PC-9 (cell line): ENCODE results near the gene ANGPTL7. TPM values are rescaled to one million over a fixed set of nuclear protein-coding genes. Genes with fewer than 3 reads are reported as not detected.
"Not testable (repeated sequence)": the region's sequence is repeated elsewhere in the genome, so short reads cannot be mapped to it uniquely, and the experiment has no call there.

Experiments
- BruUV-seq: library from RNA; stranded (reverse); fragments of 400-500 nt; replicated peaks from 2 replicates; lab custom pipeline; 2021; lab: Mats Ljungman, UMichigan
- CTCF ChIA-PET: fragments of 300-600 bp; sonication (Branson Sonifier 250); formaldehyde crosslinking; loops from one replicate; lab custom pipeline; 2022; ENCODE audit warnings: antibody characterized with exemption; lab: Charles Lee
- POLR2A ChIA-PET: fragments of 300-600 bp; sonication (Branson Sonifier 250); formaldehyde crosslinking; loops from one replicate; lab custom pipeline; 2022; ENCODE audit warnings: antibody characterized with exemption; ENCODE audit not compliant: unreplicated experiment; lab: Charles Lee
- DNase-seq, 2 experiments: peaks; one replicate each; pipeline versions ENCODE4 v3.0.0 to v3.0.0-alpha.2; 2015 to 2022; ENCODE audit warnings: mixed read lengths in 1 of 2
- H2AFZ ChIP-seq: fragments of 200-600 bp; sonication (generic); 2 replicates; pipeline ENCODE4 v1.8.1; 2017; ENCODE audit warnings: antibody characterized with exemption
- H3F3A ChIP-seq: fragments of 200-600 bp; sonication (generic); 2 replicates; pipeline ENCODE4 v1.8.1; 2017; ENCODE audit warnings: antibody characterized with exemption, mild to moderate bottlenecking, low read depth; ENCODE audit not compliant: insufficient read depth
- H3K27ac ChIP-seq: fragments of 200-600 bp; sonication (generic); 2 replicates; pipeline ENCODE4 v1.6.1; 2016; ENCODE audit warnings: mixed run types
- H3K27me3 ChIP-seq: fragments of 200-600 bp; sonication (generic); 2 replicates; pipeline ENCODE4 v1.6.1; 2016; ENCODE audit warnings: low read depth, mixed run types; ENCODE audit not compliant: insufficient read depth
- H3K36me3 ChIP-seq: fragments of 200-600 bp; sonication (generic); 2 replicates; pipeline ENCODE4 v1.6.1; 2016; ENCODE audit warnings: low read depth, mixed run types
- H3K4me1 ChIP-seq: fragments of 200-600 bp; sonication (generic); replicated peaks from 2 replicates; pipeline ENCODE4 v1.6.1; 2016; ENCODE audit warnings: mixed run types; ENCODE audit not compliant: insufficient read depth
- H3K4me2 ChIP-seq: fragments of 200-600 bp; sonication (generic); 2 replicates; pipeline ENCODE4 v1.6.1; 2017; ENCODE audit warnings: mixed run types
- H3K4me3 ChIP-seq: fragments of 200-600 bp; sonication (generic); 2 replicates; pipeline ENCODE4 v1.6.1; 2016; ENCODE audit warnings: mixed run types
- H3K79me2 ChIP-seq: fragments of 200-600 bp; sonication (generic); 2 replicates; pipeline ENCODE4 v1.6.1; 2017; ENCODE audit warnings: low read depth, mixed run types
- H3K9me2 ChIP-seq: fragments of 200-600 bp; sonication (generic); 2 replicates; pipeline ENCODE4 v1.8.1; 2017; ENCODE audit warnings: mild to moderate bottlenecking; ENCODE audit not compliant: insufficient read depth
- H3K9me3 ChIP-seq: fragments of 200-600 bp; sonication (generic); 2 replicates; pipeline ENCODE4 v1.8.1; 2016; ENCODE audit warnings: low read depth; ENCODE audit not compliant: insufficient read depth
- H4K20me1 ChIP-seq: fragments of 200-600 bp; sonication (generic); 2 replicates; pipeline ENCODE4 v1.8.1; 2017; ENCODE audit not compliant: insufficient read depth
- CTCF ChIP-seq: fragments of 200-600 bp; sonication (generic); conservative IDR thresholded peaks from 2 replicates; pipeline ENCODE4 v1.6.1; 2017; ENCODE audit warnings: mixed run types, antibody characterized with exemption, mild to moderate bottlenecking, moderate library complexity
- EZH2 ChIP-seq: fragments of 200-600 bp; sonication (generic); IDR thresholded peaks from 2 replicates; pipeline ENCODE4 v1.8.0; 2017; ENCODE audit warnings: antibody characterized with exemption, low read depth
- intact Hi-C: fragments of 100-400 bp; cut with micrococcal nuclease; formaldehyde crosslinking; loops from one replicate; pipeline ENCODE4 v1.10.0; 2022; ENCODE audit not compliant: unreplicated experiment
- total RNA-seq: library from RNA; stranded (reverse); gene quantifications from 2 replicates; pipeline ENCODE4 v1.2.3, GENCODE V29; 2021

Gene ANGPTL7
- total RNA-seq, 1 experiment from 2014 or later = not detected

GRCh38 chr1:11157867-11158266, 31.3 kb upstream of the ANGPTL7 start:
- Histone ChIP-seq H3K4me1 (peaks cover 13% of the 10 kb centered on the region), H3K4me3 (no peak overlapping the region), H3K9me2 (no peaks in the 10 kb centered on the region), H3K36me3 (no peaks in the 10 kb centered on the region), H3F3A (peaks cover 7% of the 10 kb centered on the region; the same call in 1 of the 2 replicates), H3K79me2 (no peaks in the 10 kb centered on the region), H3K9me3 (no peaks in the 10 kb centered on the region), H4K20me1 (no peaks in the 10 kb centered on the region), H3K4me2 (0 out of 2 replicates have a peak overlapping the region, but pooled peaks have one; percentile 22), H3K27ac (peak overlapping the region; percentile 76), H2AFZ (no peak overlapping the region), H3K27me3 (no peaks in the 10 kb centered on the region)
- intact Hi-C loops = no loop called here
- no peak for TF ChIP-seq EZH2
- no TSS peak for BruUV-seq
- no peak for DNase-seq
- ChIA-PET CTCF (no interaction called here), POLR2A (no interaction called here)

GRCh38 chr1:11158291-11158690, 30.9 kb upstream of the ANGPTL7 start:
- ChIA-PET POLR2A (interaction anchor here (0.6 kb wide), 1 partner anchor 59 kb away, joined by 5 read pairs; the partner anchor contains the start of gene EXOSC10), CTCF (no interaction called here)
- TF ChIP-seq EZH2 (no peak), CTCF (no peak; the same call in 1 of the 2 replicates)
- Histone ChIP-seq H3K4me2 (0 out of 2 replicates have a peak overlapping the region, but pooled peaks have one; percentile 22), H3K27me3 (no peaks in the 10 kb centered on the region), H2AFZ (no peak overlapping the region), H3K4me1 (peaks cover 13% of the 10 kb centered on the region), H3K9me2 (no peaks in the 10 kb centered on the region), H3K27ac (peak overlapping the region; percentile 76), H3K9me3 (no peaks in the 10 kb centered on the region), H3K4me3 (no peak overlapping the region), H4K20me1 (no peaks in the 10 kb centered on the region), H3K36me3 (no peaks in the 10 kb centered on the region), H3F3A (peaks cover 7% of the 10 kb centered on the region; the same call in 1 of the 2 replicates), H3K79me2 (no peaks in the 10 kb centered on the region)
- intact Hi-C loops = no loop called here
- no TSS peak for BruUV-seq
- no peak for DNase-seq

- Histone ChIP-seq H2AFZ (no peak overlapping the region), H3K9me2 (no peaks in the 10 kb centered on the region), H3K4me3 (no peak overlapping the region), H3K27ac (peak overlapping the region; percentile 76), H3F3A (peaks cover 7% of the 10 kb centered on the region; the same call in 1 of the 2 replicates), H4K20me1 (no peaks in the 10 kb centered on the region), H3K4me2 (0 out of 2 replicates have a peak overlapping the region, but pooled peaks have one; percentile 22), H3K4me1 (peaks cover 13% of the 10 kb centered on the region), H3K79me2 (no peaks in the 10 kb centered on the region), H3K36me3 (no peaks in the 10 kb centered on the region), H3K9me3 (no peaks in the 10 kb centered on the region), H3K27me3 (no peaks in the 10 kb centered on the region)
- TF ChIP-seq EZH2 = no peak
- no peak for TF ChIP-seq CTCF
- ChIA-PET CTCF (no interaction called here), POLR2A (interaction anchor here (0.6 kb wide), 2 partner anchors 59 to 663 kb away, joined by 3 to 5 read pairs; partner anchors contain the start of gene EXOSC10)
- DNase-seq = peak in 1 of 2 experiments; percentile 81
- intact Hi-C loops = no loop called here
- BruUV-seq = no TSS peak
These were observed 30.3 kb upstream of the ANGPTL7 start for GRCh38 chr1:11158720-11159321.

GRCh38 chr1:11162752-11163151, 26.4 kb upstream of the ANGPTL7 start:
- H3K79me2 ChIP-seq, H3K27ac ChIP-seq, H3K27me3 ChIP-seq, H3K9me3 ChIP-seq, H3K4me2 ChIP-seq, intact Hi-C loops, H3K4me3 ChIP-seq, POLR2A ChIA-PET, BruUV-seq, DNase-seq, H3F3A ChIP-seq, H4K20me1 ChIP-seq, H2AFZ ChIP-seq, H3K36me3 ChIP-seq, H3K9me2 ChIP-seq, CTCF ChIA-PET: not testable (repeated sequence)
- H3K4me1 ChIP-seq = peaks cover 12% of the 10 kb centered on the region

GRCh38 chr1:11166744-11167143, 22.4 kb upstream of the ANGPTL7 start:
- H4K20me1 ChIP-seq = not testable (repeated sequence)

More at GRCh38 chr1:11166744-11167143, 22.4 kb upstream of the ANGPTL7 start:
- DNase-seq, H3K4me3 ChIP-seq, BruUV-seq, H2AFZ ChIP-seq, H3K27ac ChIP-seq, H3K79me2 ChIP-seq, H3K4me1 ChIP-seq, intact Hi-C loops, H3K9me3 ChIP-seq, H3F3A ChIP-seq, POLR2A ChIA-PET, H3K9me2 ChIP-seq, CTCF ChIA-PET, H3K36me3 ChIP-seq, H3K27me3 ChIP-seq, H3K4me2 ChIP-seq: not testable (repeated sequence)
